NT2/D1 (cell line): ENCODE results near the gene MACF1.
"Not testable (repeated sequence)": the region's sequence is repeated elsewhere in the genome, so short reads cannot be mapped to it uniquely, and the experiment has no call there.

Experiments used
- DNase-seq: peaks from one replicate; pipeline ENCODE4 v3.0.0-alpha.2; 2011; ENCODE audit warnings: low read depth, low spot score
- H3K27me3 ChIP-seq: 2 replicates; pipeline ENCODE4 v1.6.0; 2011; ENCODE audit warnings: mild to moderate bottlenecking; ENCODE audit not compliant: insufficient read length, insufficient read depth
- H3K36me3 ChIP-seq: 2 replicates; pipeline ENCODE4 v1.6.1; 2011; ENCODE audit warnings: mild to moderate bottlenecking, low read length, mixed read lengths; ENCODE audit not compliant: insufficient read depth, insufficient read length
- H3K4me1 ChIP-seq: 2 replicates; pipeline ENCODE4 v1.5.1; 2011; ENCODE audit not compliant: insufficient read depth, insufficient read length
- H3K4me3 ChIP-seq: 2 replicates; pipeline ENCODE4 v1.5.1; 2011; ENCODE audit warnings: low read depth; ENCODE audit not compliant: insufficient read length
- H3K9ac ChIP-seq: 2 replicates; pipeline ENCODE4 v1.6.0; 2011; ENCODE audit warnings: low read depth; ENCODE audit not compliant: insufficient read length
- H3K9me3 ChIP-seq: 2 replicates; pipeline ENCODE4 v1.5.1; 2011; ENCODE audit warnings: mild to moderate bottlenecking, low read length; ENCODE audit not compliant: insufficient read depth
- SUZ12 ChIP-seq: IDR thresholded peaks from 2 replicates; pipeline ENCODE4 v1.6.1; 2011; ENCODE audit not compliant: insufficient read length, insufficient read depth; ENCODE audit errors: extremely low read depth
- YY1 ChIP-seq: IDR thresholded peaks from 2 replicates; pipeline ENCODE4 v1.6.1; 2011; ENCODE audit not compliant: insufficient read length, insufficient read depth
- ZNF274 ChIP-seq: IDR thresholded peaks from 2 replicates; pipeline ENCODE4 v1.6.1; 2011; ENCODE audit warnings: mild to moderate bottlenecking, low read depth, low read length

Gene MACF1

DNA sequence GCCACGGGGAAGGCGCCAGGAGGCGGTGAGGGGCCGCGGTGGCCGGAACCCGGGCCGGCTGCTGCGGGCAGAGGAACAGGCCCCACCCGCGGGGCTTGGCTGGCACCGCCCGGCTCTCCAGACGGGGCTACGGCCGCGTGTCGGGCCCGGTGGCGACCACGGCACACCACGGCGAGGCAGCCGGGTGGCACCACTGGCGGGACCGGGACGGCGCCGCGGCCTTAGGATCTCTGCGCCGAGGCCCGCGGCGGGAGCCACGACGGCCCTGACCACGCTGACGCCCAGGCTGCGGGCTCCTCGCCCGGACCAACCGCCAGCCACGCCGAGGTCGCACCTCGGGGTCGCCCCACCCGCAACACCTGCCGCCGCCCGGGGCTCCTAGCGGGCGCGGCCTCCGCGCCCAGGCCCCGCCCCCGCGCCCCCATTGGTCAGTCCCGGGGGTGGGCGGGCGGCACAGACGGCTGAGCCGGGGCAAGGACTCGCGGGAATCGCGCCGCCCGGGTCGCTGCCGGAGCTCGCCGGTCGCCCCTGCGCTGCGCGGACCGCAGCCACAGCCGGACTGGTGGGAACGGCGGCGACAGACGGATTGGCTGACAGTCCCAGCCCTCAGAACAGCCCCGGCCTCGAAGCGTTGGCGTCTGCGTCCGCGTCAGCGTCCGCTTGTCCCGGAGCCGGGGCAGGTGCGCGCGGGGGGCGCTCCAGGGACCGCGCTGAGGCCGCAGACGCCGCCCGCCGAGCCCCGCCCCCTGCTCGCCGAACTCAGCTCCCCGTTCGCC lies 286.8 kb downstream of the MACF1 start, which contains the start of gene BMP8A:
Gene BMP8A (plus strand): TSS at position 491 of the 776 bp plus-strand sequence. CDS start 356 bp downstream, outside the sequence.
- Histone ChIP-seq H3K27me3 (peaks cover 68% of the 10 kb centered on the region), H3K4me3 (peak within 1 kb of the TSS; percentile 53), H3K4me1 (peaks cover 5% of the 10 kb centered on the region), H3K36me3 (peaks cover 18% of the 10 kb centered on the region), H3K9me3 (no peaks in the 10 kb centered on the region), H3K9ac (peak within 1 kb of the TSS; percentile 62)
- DNase-seq: peak; percentile 55
- TF ChIP-seq YY1: no peak
- TF ChIP-seq SUZ12: no peak
- TF ChIP-seq ZNF274: no peak

DNA sequence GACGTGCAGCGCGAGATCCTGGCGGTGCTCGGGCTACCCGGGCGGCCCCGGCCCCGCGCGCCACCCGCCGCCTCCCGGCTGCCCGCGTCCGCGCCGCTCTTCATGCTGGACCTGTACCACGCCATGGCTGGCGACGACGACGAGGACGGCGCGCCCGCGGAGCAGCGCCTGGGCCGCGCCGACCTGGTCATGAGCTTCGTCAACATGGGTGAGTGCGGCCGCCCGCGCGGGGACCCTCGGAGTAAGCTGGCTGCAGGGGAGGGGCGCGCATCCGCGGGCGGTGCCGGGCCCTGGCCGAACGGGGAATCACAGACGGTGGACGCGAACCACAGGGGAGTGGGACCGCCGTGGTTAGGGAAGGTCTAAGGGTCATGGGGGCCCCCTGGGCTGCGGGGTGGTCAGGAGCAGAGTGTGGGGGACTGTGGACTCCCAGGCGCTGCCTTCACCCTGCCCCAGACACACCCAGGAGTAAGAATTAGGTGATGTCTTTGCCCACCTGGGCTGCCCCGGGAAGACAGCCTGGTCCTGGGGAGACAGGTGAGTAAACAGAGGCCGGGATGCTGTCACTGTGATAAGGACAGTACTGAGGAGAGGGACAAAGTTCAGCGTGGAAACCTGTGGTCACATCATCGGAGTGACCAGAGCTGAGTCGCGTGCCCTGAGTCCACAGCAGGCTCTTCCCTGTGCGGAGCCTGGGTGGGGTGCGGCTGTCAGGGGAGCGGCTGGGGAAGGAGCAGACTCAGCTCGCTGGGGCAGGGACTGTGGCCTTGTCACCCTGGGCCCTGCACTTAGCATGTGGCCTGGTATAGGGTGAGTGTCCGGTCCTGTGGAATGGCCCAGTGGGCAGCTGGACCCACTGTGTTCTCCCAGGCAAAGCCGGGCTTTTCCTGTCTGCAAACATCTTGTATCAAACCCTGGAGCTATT lies 287.9 kb downstream of the MACF1 start:
- H3K4me1 ChIP-seq, H3K9ac ChIP-seq, H3K9me3 ChIP-seq, H3K36me3 ChIP-seq, DNase-seq: not testable (repeated sequence)
- Histone ChIP-seq H3K27me3 (peaks cover 76% of the 10 kb centered on the region), H3K4me3 (peak overlapping the region; percentile 53)

DNA sequence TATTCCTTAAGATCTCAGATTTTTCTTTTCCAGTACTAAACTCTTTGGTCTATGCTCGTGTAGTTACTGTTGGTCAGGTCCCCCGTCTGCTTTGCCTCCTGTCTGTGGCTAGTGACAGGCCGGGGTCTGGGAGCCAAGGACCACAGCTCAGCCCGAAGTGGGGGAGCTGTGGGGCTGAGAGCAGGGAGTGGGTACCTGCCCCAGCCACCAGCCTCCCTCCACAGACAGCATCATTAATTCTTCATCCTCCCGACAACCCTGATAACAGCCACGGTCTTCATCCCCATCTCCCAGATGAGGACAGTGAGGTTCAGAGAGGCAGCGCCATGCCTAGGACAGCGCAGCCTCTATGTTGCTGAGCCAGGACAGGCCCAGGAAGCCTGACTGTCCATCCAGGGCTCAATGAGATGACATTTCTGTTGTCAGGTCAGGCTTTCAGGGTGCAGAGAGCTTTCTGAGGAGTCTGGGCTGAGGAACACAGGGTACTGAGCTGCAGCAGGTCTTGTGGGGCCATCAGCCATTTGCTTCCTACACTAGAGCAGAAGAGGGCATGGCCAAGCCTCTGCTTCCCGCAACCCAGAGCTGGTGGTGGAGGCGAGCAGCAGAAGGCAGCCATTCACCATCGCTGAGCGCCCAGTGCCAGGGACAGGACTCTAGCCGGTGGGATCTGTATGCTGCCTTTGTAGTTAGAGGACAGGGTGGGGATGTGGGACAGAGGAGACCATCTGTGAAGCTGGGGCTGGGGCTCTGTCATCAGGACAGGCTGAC lies 288.7 kb downstream of the MACF1 start:
- not testable (repeated sequence) for H3K4me1 ChIP-seq, H3K36me3 ChIP-seq, DNase-seq, H3K4me3 ChIP-seq, H3K9ac ChIP-seq, H3K9me3 ChIP-seq
- peaks cover 74% of the 10 kb centered on the region for H3K27me3 ChIP-seq

DNA sequence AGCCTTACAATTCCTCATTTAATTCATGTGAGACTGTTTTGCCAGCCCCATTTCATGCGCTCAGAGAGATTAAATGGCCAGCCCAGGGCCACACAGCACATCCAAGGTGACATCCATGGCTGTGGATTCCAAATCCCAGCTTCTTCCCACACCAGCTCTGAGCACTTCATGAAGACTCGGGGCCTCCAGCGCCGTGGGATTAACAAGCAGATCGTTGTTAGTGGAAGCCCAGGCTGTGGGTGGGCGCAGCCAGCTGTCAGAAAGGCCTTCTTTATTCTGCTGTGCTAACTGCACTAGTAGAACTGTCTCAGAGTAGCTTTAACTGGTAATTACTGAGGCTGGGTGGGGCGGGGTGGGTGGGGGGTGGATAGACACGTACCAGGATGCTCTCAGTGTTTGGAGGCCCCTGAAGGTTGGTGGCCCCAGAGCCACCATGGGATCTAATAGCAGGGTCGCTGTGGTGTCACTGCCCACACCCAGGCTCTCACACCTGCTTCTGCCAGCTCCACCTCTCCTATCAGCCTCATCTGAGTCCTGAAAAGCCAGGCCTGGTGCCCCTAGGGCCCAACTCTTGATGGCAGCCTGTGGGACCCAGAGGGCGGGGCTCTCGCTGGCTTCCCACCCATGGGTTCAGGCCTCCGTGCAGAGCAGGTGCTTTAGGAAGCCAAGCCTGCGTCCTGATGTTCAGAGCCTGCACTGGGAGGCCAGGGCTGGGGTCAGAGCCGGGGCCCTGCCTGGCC lies 290.3 kb downstream of the MACF1 start:
- Histone ChIP-seq H3K4me3 (no peak overlapping the region), H3K36me3 (no peaks in the 10 kb centered on the region), H3K9me3 (no peaks in the 10 kb centered on the region), H3K9ac (no peak overlapping the region), H3K4me1 (peaks cover 5% of the 10 kb centered on the region), H3K27me3 (peaks cover 68% of the 10 kb centered on the region)
- TF ChIP-seq SUZ12 (no peak), ZNF274 (no peak)
- DNase-seq: no peak

DNA sequence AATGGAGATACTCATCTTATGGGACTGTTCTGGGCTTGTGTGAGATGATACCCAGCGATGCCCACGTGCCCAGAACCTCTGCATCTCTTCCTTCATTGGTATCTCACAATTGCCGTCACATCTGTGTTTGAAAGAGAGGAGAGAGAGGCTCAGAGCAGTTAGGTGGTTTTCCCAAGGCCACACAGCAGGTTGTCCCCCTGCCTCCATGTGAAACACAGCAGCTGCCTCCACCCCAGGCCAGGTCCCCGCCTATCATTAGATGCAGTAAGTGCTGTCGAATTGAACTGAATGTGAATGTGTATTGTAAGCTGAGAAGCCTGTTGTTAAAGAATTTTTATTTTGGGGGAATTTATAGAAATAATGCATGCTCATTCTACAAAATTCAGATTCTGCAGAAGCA lies 292.0 kb downstream of the MACF1 start:
- not testable (repeated sequence) for H3K36me3 ChIP-seq, DNase-seq, H3K9ac ChIP-seq, H3K4me3 ChIP-seq, H3K9me3 ChIP-seq, H3K4me1 ChIP-seq
- H3K27me3 ChIP-seq: peaks cover 57% of the 10 kb centered on the region

DNA sequence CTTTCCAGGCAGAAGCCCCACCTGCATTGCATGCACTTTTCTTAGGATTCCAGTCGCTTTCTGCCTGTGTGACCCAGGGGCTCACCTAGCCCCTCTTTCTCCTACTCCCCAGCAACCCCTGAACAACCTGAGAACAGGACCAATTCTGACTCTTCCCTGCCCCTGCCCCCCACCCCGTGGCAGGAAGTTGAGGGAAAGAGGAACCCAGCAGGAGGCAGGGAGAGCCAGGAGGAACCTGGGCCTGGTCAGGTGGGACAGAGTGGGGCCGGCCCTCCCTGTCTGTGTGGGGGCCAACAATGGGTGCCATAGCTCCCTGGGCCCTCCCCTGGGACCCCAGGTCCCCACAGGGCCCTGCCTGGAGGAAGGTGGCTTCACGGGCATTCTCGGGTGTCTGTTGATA lies 293.1 kb downstream of the MACF1 start:
- Histone ChIP-seq H3K4me1 (no peaks in the 10 kb centered on the region), H3K4me3 (no peak overlapping the region), H3K36me3 (no peaks in the 10 kb centered on the region), H3K27me3 (peaks cover 47% of the 10 kb centered on the region), H3K9ac (no peak overlapping the region), H3K9me3 (no peaks in the 10 kb centered on the region)
- TF ChIP-seq YY1 (no peak), ZNF274 (no peak), SUZ12 (no peak)
- no peak for DNase-seq

DNA sequence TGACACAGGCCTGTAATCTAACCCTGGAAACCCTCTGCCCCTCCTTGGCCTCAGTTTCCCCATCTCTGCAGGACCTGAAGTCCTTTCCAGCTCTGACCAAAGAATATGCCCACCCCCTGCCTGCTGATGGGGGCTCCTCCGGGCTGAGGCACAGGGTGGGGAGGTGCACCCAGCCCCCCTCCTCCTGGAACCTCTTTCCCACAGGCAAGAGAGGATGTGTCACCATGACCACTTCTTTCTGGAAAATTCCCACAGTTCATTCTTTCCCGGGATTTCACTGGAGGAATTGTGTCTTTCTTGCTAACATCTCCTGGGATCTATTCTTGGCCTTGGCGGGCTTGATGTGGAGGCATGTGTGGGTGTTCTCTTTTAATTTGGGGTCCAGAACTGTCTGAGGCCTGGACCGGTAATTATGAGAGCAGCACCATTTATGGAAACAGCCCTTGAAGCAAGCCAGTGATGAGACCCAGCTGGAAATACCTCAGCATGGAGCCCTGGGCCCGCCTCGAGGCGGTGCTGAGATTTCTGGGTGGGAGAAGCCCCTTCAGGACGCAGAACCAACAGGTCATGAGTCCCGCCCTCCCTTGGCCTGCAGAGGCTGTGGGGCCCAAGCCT lies 293.7 kb downstream of the MACF1 start:
- H3K9ac ChIP-seq, H3K4me1 ChIP-seq, DNase-seq: not testable (repeated sequence)

DNA sequence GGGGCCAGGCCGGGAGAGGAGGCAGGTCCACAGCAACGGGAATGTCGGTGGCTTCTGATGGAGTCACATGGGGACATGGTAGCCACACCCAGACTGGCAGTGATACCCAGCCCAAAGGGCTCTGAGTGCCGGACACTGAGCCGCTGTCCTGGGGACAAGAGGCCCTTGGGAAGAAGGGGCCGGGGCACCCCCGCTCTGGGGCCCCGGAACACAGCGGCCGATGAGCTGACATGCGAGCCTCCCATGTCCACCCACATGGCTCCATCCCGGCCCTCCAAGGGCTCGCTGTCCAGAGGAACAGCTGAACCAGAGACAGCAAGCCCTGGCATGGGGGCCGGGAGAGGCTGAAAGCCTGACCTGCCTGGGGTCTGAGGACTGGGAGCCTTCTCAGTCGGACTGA lies 294.3 kb downstream of the MACF1 start:
- not testable (repeated sequence) for H3K4me1 ChIP-seq, H3K36me3 ChIP-seq, H3K9me3 ChIP-seq, DNase-seq, H3K4me3 ChIP-seq, H3K9ac ChIP-seq
- H3K27me3 ChIP-seq: peaks cover 35% of the 10 kb centered on the region

More for the DNA sequence above, 293.7 kb downstream of the MACF1 start:
- H3K4me3 ChIP-seq, H3K36me3 ChIP-seq, H3K9me3 ChIP-seq: not testable (repeated sequence)
- peaks cover 41% of the 10 kb centered on the region for H3K27me3 ChIP-seq
